GM19240 (cell line): Measurements from ENCODE around the gene CBARP.

Source experiments
- DNase-seq: peaks from one replicate; pipeline ENCODE4 v3.0.0; 2011; ENCODE audit warnings: low spot score; ENCODE audit not compliant: insufficient read length

Gene CBARP

DNA sequence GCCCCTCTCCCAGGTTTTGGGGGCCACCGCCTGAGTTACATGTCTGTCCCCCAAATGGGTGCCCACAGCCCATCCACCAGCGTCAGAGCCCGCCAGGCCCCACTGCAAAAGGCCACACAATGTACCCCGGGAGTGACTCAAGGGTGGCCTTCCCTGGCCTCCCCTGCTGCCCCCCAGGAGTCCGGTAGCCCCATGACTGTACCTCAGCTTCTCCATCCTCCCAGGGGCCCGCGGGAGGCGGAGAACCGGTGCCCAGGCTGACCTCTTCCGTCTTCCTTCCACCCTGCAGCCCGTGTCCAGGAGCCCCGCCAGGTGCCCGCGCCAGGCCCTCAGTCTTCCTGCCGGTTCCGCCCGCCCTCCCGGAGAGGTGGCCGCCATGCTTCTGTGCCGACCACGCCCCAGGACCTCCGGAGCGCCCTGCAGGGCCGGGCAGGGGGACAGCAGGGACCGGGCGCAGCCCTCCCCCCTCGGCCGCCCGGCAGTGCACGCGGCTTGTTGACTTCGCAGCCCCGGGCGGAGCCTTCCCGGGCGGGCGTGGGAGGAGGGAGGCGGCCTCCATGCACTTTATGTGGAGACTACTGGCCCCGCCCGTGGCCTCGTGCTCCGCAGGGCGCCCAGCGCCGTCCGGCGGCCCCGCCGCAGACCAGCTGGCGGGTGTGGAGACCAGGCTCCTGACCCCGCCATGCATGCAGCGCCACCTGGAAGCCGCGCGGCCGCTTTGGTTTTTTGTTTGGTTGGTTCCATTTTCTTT lies 10.3 kb downstream of the CBARP start:
- no peak for DNase-seq

DNA sequence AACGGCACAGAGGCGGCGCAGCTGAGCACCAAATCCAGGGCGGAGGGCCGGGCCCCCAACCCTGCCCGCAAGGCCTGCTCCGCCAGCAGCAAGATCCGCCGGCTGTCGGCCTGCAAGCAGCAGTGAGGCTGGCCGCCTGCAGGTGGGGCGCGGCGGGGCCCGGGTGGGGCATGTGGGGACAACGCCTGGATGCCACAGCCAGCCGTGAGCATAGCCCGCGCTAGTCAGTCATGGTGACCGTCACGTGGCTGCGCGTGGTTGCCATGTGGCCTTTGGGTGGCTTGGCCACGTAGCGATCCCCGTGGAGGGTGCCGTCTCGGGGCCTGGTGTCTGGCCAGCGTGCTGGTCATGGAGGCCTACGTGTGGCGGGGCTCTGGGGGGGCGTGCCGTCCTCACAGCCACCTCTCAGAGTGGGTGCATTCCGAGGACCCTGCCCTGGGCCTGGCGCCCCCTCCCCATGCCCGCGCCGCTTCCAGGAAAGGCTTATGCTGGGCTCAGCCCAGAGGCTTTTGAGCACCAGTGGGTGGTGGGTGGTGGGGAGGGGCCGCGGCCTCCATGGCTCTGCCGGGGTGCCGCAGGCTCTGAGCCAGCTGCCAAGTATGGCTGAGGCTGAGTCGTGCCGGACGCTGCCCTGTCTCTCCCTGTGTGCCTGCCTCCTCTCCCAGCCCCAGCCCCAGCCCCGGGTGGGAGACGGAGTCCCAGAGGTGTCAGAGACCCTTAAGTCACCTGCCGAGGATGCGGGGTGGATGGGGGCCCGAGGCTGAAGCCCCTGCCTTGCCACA lies 11.1 kb downstream of the CBARP start:
- no peak for DNase-seq

DNA sequence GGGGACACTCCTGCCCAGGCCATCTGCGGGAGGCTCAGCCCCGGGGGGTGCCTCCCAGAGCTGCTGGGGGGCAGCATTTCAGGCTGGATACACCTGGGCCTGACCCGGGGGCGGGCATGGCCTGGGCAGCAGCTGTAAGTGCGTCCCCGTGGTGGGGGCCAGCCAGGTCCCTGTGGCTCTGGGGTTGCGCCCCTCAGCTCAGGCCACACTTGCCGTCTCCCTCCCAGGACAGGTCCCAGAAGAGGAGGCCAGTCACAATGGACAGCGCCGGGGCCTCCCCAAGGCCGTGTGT lies 11.6 kb downstream of the CBARP start:
- no peak for DNase-seq

DNA sequence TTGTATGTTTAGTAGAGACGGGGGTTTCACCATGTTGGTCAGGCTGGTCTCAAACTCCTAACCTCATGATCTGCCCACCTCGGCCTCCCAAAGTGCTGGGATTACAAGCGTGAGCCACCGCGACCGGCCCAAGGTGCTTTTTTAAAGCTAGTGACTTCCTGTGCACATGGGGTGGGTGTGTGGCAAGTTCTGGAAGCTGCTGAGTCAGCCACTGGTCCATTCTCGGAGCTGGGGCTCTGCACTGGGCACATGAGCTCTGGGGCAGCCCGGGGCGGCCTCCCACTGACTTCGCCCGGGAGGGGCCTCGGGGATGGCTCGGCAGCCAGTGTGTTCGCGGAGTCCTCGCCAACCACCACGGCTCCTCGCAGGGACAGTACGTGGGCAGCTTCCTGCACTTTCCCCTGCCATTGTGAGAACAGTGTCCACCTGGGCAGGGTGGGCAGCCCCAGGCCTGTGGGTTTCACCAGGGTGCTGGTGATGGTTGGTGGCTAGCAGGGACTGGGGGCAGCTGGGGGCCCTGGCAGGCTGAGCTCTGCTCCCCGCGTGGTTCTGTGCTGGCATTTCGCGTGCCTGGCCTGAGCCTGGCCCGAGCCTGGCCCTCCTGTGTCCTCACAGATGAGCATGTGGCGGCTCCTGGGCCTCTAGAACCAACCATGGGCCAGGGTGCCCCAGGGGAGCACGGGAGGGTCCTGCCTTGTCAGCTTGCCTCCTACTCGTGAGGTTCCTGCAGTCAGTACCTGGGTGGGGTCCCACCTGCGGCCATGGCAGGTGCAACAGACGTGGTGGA lies 12.2 kb downstream of the CBARP start:
- no peak for DNase-seq

DNA sequence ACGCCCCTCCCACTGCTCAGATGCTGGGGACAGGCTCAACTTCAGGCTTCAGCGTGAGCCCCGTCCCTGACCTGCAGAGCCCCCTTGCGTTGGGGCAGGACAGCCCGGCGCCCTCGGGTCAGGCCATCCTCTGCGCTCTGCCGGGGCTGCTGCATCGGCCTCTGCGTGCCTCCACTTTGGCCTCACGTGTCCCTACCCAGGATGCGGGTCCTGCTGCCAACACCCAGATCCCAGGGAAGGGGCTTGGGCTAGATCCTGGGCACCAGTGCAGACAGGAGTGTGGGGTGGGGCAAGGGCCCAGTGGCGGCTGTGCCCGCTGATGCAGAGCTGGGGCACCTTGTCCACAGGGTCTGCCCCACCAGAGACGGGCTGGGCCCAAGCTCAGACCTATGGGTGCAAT lies 13.0 kb downstream of the CBARP start:
- no peak for DNase-seq

DNA sequence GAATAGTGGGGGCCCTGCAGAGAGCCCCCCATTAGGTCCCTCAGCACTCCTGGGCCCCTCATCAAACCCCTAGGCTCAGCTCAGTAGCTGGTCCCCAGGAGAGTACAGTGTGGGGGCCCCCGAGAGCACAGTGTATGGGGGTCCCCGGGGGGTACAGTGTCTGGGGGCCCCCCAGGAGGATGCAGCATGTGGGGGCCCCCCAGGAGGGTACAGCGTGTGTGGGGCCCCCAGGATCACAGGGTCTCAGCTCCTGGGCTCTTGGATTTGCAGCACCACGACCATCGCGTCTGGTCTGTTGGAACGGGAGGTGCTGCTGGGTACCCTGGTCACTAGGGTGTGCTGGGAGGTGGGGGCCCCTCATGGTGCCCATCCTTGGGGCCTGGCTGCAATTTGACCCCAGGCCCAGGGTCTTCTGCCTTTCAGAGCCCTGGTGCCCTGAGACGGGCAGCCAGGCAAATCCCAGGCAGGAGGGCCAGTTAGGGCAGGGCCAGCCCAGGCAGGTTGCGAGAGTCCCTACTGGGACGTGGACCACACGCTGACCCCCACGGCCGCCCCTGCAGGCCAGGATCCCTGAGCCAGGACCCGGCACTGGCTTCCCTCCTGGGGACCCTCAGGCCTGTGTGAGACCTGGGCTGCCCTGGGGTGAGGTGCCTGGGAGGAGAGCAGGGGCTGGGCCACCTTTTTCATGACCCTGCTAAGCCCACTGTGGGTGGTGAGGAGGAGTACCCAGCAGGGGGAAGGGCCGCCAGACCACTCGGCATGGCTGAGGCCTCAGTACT lies 13.6 kb downstream of the CBARP start:
- no peak for DNase-seq

DNA sequence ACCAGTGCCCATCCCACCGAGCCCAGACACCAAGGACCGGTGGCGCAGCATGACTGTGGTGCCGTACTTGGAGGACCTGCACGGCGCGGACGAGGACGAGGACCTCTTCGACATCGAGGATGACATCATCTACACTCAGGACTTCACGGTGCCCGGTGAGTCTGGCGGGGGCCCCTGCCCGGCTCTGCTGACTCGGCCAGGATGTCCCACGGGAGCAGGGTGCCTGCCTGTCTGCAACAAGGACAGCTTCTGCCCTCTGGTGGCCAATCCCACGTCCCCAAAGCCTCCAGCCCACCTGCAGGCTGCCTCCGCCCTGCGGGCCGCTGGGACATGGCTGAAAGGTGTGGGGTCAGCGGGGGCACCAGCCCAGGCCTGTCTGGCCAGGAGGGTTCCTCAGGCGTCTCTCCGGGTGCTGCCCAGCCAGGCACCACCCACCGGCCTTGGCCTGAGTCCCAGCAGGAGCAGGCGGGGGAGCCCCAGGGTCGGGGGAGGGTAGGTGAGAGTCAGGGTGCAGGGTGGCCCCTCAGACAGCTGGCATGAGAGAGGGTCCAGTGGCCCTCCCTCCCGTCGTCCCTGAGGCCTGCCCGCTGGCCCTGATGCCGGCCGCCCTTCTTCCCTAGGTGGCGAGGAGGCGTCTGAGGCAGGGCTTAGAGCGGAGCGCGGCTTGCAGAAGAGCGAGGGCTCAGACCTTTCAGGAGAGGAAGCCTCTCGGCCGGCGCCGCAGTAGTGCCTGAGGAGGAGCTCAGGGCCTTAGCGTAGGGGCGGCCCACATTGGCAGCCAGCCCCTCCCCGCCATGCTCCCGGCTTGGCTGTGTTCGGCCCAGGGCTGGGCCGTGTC lies 14.6 kb downstream of the CBARP start:
- DNase-seq: peak; percentile 84

DNA sequence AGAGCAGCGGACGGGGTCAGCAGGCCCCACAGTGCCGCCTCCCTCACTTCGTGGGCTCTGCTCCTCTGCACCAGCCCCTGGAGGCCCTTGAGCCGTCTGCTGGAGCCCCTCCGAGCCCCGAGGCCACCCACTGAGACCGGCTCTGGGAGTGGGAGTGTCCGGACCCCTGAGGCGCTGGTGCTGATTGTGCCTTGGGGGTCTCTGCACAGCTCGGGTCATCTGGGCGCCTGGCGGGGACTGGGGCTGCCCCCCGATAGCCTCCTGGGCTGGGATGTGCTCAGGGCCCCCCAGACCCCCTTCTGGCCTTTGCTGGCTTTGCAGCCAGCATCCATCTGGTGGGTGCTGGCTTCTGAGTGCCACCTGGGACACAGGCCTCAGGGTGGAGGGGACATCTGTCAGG lies 15.4 kb downstream of the CBARP start:
- no peak for DNase-seq

DNA sequence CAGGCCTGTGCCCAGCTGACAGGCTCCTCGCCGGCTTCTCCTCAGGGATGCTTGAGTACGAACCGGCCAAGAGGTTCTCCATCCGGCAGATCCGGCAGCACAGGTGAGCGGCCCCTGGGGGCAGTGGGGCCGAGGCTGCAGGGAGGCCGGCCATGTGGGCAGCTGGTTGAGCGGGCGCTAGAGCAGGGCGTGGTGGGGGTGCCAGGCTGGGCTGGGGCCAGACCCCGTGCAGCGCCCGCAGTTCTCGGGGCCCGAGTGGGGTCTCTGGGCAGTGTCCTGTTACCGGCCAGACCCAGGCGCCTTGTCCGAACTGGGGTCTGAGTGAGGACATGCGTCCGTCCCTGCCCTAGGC lies 15.9 kb downstream of the CBARP start:
- no peak for DNase-seq

DNA sequence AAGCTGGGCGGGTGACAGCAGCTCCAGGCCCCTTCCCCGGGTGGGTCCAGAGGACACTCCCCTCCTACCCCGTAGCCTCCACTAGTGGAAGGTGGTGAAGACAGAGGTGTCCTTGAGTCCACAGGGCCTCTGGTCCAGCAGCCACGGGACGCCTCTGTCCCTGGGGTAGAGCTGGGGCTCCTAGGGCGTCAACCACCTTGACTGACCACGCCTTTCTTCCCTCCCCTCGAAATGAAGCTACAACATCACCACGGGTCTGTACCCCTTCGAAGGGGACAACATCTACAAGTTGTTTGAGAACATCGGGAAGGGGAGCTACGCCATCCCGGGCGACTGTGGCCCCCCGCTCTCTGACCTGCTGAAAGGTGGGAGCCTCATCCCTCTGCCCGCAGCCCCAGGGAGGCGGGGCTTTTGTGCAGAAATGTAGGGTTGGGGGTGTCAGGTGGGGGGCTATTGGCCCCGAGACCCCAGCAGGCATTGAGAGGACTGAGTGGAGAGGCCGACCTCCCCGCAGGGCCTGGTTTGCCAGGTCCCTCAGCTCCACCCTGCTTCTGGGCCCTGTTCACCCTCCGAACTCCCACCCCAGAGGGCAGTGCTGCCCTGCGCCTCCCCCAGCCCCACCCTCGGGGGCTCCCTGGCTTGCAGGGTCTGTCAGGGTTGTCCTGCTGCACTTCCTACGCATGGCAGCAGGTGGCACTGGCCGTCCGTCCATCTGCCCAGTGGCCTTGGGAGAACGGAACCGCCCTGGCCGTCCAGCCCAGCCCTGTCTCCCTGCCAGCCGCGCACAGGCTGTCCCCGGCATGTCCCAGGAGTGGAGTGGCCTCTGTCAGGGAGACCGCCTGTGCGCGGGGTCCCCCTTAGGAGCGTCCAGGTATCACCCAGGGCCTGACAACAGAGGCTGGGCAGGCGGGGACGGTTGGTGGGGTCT lies 16.6 kb downstream of the CBARP start:
- no peak for DNase-seq

DNA sequence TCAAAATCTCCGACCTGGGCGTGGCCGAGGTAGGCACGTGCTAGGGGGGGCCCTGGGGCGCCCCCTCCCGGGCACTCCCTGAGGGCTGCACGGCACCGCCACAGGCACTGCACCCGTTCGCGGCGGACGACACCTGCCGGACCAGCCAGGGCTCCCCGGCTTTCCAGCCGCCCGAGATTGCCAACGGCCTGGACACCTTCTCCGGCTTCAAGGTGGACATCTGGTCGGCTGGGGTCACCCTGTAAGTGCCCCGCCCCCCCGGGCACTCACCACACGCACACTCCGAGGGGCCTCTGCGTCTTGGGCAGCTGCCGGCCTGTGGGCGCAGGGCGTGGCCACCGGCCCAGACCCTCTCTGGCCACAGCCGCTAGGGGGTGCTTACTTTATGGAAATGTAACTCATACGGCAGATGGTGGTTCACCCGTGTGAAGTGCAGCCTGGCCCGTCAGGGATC lies 17.3 kb downstream of the CBARP start:
- no peak for DNase-seq

DNA sequence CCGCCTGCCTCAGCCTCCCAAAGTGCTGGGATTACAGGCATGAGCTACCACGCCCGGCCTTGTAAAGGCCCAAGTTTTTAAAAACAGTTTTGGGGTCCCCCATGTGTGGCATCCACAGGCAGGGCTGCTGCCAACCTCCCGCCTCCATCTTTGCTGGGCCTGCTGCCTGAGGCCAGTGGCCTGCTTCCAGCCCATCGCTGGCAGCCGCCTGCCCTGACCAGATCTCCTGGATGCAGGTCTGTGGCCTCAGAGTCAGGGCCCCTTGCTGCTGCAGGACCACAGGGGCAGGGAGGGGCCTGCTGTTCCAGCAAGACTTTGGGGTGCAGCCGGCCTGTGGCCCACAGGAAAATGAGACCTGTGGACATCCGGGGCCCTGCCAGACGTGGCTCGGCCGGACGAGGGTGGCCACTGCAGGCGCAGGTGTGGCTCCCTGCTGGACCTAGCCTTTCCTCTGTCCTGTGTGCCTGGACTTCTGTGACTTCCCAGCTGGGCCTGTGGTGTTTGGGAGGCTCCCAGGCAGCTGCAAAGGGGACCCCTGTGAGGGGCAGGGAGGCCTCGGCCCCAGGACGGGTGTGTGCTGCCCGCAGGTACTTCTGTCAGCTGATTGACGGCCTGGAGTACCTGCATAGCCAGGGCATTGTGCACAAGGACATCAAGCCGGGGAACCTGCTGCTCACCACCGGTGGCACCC lies 17.9 kb downstream of the CBARP start:
- no peak for DNase-seq

DNA sequence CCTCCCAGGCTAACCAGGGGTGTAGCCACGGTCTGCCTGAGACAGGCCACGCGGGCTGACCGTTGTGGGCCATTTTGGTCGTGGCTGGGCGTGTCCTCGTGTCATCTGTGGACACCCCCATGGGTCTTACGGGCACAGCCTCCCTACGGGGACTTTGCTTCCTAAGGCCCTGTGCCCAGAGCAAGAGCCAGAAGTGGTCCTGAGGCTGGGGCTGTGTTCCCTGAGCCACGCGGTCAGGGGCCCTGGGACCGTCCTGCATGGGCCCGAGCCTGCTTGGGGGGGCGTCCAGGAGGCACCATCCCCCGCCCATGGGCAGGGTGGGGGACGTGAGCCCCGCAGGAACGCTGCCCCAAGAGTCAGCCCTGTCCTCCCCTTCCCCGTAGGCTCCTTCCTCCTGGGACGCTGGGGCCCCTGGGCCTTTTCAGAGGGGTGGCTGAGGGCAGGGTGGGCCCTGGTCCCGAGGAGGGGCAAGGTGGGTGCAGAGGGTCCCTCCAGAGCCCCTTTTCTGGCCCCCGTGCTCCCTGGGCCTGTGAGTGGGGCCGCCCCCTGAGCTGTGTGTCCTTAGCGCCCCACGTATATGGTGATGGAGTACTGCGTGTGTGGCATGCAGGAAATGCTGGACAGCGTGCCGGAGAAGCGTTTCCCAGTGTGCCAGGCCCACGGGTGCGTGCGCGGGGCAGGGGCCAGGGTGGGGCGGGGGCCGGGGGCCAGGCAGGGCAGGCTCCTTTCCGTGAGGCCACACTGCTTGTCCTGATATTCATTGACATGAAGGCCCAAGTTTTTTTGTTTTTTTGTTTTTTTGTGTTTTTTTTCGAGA lies 18.8 kb downstream of the CBARP start:
- DNase-seq: no peak

DNA sequence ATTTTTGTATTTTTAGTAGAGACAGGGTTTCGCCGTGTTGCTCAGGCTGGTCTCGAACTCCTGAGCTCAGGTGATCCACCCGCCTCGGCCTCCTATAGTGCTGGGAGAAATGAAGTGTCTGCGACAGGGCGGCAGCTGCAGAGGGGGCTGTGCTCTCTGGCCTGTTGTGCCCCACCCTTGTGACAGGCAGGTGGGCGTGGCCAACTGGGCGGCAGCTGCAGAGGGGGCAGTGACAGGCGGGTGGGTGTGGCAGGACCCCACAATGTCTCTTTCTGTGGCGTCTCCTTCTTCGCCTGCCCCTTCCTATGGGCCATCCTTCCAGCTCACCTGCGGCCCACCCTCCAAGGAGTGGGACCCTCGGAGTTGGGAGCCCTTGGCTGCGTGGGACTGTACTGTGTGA lies 20.4 kb downstream of the CBARP start:
- DNase-seq: no peak

DNA sequence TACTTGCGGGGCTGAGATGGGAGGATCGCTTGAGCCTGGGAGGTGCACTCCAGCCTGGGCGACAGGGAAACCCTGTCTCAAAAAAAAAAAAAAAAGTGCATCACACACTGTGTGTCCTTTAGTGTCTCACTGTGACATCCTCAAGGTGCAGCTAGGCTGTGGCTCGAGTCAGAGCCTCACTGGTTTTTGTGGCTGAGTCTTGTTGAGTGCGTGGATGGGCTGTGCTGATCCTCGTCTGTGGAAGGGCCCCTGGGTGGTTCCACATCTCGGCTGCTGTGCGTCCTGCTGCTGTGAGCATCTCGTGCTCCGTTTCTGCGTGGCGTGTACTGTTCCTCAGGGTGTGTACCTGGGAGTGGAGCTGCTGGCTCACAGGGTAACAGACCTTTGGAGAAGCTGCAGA lies 21.0 kb downstream of the CBARP start:
- no peak for DNase-seq

DNA sequence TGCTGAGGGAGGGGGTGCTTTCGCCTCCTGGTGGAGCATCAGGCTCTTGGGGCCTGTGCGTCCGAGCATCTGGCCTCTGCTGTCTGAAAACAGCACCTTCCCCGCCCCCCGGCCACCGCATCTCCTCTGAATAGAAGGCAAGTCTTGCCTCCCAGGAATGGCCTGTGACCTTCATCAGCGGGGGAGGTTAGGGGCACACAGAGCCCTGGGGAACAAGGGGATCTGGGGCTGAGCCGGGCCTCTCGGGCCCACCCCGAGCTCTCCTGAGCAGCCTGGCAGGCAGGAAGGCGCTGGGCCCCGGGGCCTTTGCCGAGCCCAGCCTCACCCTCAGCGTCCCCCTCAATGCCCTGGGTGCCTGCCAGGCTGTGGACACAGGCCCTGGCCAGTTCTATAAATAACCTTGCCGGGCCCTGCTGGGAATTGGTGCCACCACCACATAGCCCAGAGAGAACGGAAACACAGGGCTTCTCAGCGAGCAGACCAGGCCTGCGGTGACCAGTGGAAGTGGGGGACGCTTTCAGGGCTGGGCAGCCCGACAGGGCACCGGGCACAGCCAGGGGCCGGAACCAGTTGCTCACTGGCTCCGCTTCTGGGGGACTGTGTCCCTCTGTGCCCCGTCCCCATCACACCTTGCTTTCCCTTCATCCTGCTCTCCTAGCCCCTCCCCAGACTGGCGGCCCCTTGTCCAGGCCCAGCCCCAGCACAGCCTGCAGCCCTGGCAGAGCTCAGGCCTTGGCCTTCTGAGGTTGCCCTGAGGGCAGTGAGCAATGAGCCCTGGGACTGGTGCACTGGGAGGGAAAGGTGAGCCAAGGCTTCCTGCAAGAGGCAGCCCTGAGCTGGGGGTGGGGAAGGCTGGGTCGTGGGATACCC lies 22.7 kb downstream of the CBARP start:
- no peak for DNase-seq

DNA sequence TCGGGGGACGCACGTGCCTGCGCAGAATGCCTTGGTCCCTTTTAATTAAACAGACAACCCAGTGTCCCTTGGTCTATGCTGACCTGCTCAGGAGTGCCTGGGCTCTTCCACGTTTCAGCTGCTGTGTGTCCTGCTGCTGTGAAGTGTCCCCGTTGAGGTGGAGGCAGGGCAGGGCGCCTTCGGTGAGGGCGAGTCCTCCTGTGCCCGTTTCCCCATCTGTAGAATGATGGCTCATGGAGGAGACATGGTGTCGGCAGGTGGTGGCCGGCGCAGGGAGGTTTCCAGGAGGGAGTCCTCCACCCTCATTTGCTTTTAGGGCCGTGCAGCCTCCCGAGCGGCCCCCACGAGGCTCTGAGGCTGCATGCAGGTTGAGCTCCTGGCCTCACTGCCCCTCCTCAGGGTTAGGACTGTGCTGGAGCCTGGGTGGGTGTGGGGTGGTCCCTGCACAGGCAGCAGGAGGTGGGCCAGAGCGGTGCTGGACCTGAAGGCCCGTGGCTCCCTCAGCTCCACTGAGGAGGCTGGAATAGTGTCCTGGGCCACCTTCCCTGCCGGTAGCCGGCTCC lies 23.4 kb downstream of the CBARP start:
- no peak for DNase-seq
